Body of pancreas (tissue), 4 donors: Measurements from ENCODE around the gene C7orf57.

ENCODE experiments used
- POLR2A ChIP-seq, 3 donors: fragments of 450-650 bp; IDR thresholded peaks; one replicate each; pipeline ENCODE4 v1.6.1; 2016; ENCODE audit warnings: antibody characterized with exemption in 3 of 3, mild to moderate bottlenecking in 2 of 3
- TF ChIP-seq, protein P1 (sequence below), 7 experiments: fragments of 450-650 bp in 4 of 7; fragments of 200-600 bp in 3 of 7; sonication (generic) in 3 of 7; IDR thresholded peaks; one replicate each; pipeline ENCODE4 v1.5.1; 2016 to 2019; ENCODE audit warnings: antibody characterized with exemption in 7 of 7

GRCh38 chr7:48085433-48085791 lies 50.1 kb downstream of the C7orf57 start:
- TF ChIP-seq, protein P1, sequence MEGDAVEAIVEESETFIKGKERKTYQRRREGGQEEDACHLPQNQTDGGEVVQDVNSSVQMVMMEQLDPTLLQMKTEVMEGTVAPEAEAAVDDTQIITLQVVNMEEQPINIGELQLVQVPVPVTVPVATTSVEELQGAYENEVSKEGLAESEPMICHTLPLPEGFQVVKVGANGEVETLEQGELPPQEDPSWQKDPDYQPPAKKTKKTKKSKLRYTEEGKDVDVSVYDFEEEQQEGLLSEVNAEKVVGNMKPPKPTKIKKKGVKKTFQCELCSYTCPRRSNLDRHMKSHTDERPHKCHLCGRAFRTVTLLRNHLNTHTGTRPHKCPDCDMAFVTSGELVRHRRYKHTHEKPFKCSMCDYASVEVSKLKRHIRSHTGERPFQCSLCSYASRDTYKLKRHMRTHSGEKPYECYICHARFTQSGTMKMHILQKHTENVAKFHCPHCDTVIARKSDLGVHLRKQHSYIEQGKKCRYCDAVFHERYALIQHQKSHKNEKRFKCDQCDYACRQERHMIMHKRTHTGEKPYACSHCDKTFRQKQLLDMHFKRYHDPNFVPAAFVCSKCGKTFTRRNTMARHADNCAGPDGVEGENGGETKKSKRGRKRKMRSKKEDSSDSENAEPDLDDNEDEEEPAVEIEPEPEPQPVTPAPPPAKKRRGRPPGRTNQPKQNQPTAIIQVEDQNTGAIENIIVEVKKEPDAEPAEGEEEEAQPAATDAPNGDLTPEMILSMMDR (IDR thresholded peaks at IDR 0.05): no peak
- no peak for TF ChIP-seq POLR2A (IDR thresholded peaks at IDR 0.05)
